SH-SY5Y (cell line): ENCODE data around the gene LSM7.

Source experiments
- GATA2 ChIP-seq: IDR thresholded peaks from 2 replicates; pipeline ENCODE4 v1.6.1; 2011; ENCODE audit warnings: mild to moderate bottlenecking, low read depth, low read length
- GATA3 ChIP-seq: IDR thresholded peaks from 2 replicates; pipeline ENCODE4 v1.6.1; 2011; ENCODE audit warnings: low read depth, mild to moderate bottlenecking, low read length, moderate library complexity

Gene LSM7

GRCh38 chr19:2290441-2291184 is 37.8 kb downstream of the LSM7 start:
- no peak for TF ChIP-seq GATA2

- TF ChIP-seq GATA2, result no peak
- no peak for TF ChIP-seq GATA3
Observed at GRCh38 chr19:2289714-2290435, 38.5 kb downstream of the LSM7 start.

GRCh38 chr19:2288818-2289713 is 39.3 kb downstream of the LSM7 start:
- TF ChIP-seq GATA2 (no peak), GATA3 (no peak)

GRCh38 chr19:2288338-2288817 is 40.0 kb downstream of the LSM7 start:
- TF ChIP-seq GATA2 (no peak), GATA3 (no peak)

- no peak for TF ChIP-seq GATA3
- no peak for TF ChIP-seq GATA2
Observed at GRCh38 chr19:2287585-2288337, 40.6 kb downstream of the LSM7 start.

GRCh38 chr19:2286402-2287140 is 41.8 kb downstream of the LSM7 start:
- TF ChIP-seq GATA2, result no peak
- TF ChIP-seq GATA3, result no peak

GRCh38 chr19:2283835-2284507 is 44.4 kb downstream of the LSM7 start:
- TF ChIP-seq GATA2 (no peak), GATA3 (no peak)

GRCh38 chr19:2282862-2283237 is 45.5 kb downstream of the LSM7 start:
- TF ChIP-seq GATA3, result no peak
- no peak for TF ChIP-seq GATA2

- TF ChIP-seq GATA2, result no peak
- no peak for TF ChIP-seq GATA3
Observed at GRCh38 chr19:2282062-2282861, 46.1 kb downstream of the LSM7 start, which contains the start of gene PEAK3. TSS of gene PEAK3 (minus strand) at chr19:2282175. CDS start at chr19:2280931, 1,244 bp downstream.

- no peak for TF ChIP-seq GATA3
- no peak for TF ChIP-seq GATA2
Observed at GRCh38 chr19:2280633-2281264, 47.6 kb downstream of the LSM7 start.

GRCh38 chr19:2278459-2279158 is 49.8 kb downstream of the LSM7 start:
- TF ChIP-seq GATA2 (no peak), GATA3 (no peak)
